ENCODE measurements around the gene MAST3. TPM values are rescaled to one million over a fixed set of nuclear protein-coding genes. Genes with fewer than 3 reads are reported as not detected.

MAST3 gene
- total and polyA plus RNA-seq, 2 of the 13 experiments (the other 11 are each of a cell fraction or from before 2014, with no cell fraction given), result 4.1 to 4.6 TPM

GRCh38 chr19:18062028-18062427, 35.5 kb upstream of the MAST3 start:
- H2AFZ ChIP-seq (ENCODE audit: low read length), result no peak overlapping the region
- H3K9me3 ChIP-seq (ENCODE audit: low read length), result no peaks in the 10 kb centered on the region
- WGBS (ENCODE audit: low lambda C conversion rate), result 17% methylated on average over 7 of the region's 8 CpGs
- ATAC-seq (no peak), DNase-seq (ENCODE audit: low spot score) (no peak), FAIRE-seq (no peak)
- TF ChIP-seq POLR2AphosphoS5 (IDR thresholded peaks at IDR 0.05; ENCODE audit: low read depth, low read length), result no peak
- no peak for TF ChIP-seq FOXK2 (IDR thresholded peaks at IDR 0.05)
- no peak for TF ChIP-seq ZNF605 (CRISPR knock-in tag; IDR thresholded peaks at IDR 0.05)
- TF ChIP-seq DZIP1 (CRISPR knock-in tag; IDR thresholded peaks at IDR 0.05), result no peak
- no peak for TF ChIP-seq CTCF (CRISPR knock-in tag; IDR thresholded peaks at IDR 0.05)
- TF ChIP-seq KIAA2018 (CRISPR knock-in tag; IDR thresholded peaks at IDR 0.05; ENCODE audit: borderline replicate concordance), result no peak
- no peak for TF ChIP-seq NFE2L2 (IDR thresholded peaks at IDR 0.05; ENCODE audit: low read length)
- TF ChIP-seq ZNF709 (CRISPR knock-in tag; IDR thresholded peaks at IDR 0.05), result no peak
- no peak for TF ChIP-seq SCMH1 (CRISPR knock-in tag; IDR thresholded peaks at IDR 0.05; ENCODE audit: borderline replicate concordance)
- no peaks in the 10 kb centered on the region for H3K36me3 ChIP-seq (replicated peaks in 1 of 2; ENCODE audit: control insufficient read depth in 1 of 2, insufficient read depth in 2 of 2, low read length in 2 of 2)
- H3K4me1 ChIP-seq (ENCODE audit: insufficient read depth, low read length), result peaks cover 16% of the 10 kb centered on the region
- H3K9ac ChIP-seq (ENCODE audit: insufficient read depth, low read depth, low read length), result no peak overlapping the region
- no peaks in the 10 kb centered on the region for H4K20me1 ChIP-seq (ENCODE audit: insufficient read depth, low read length)
- ChIA-PET CTCF (ENCODE audit: low intra/inter-chr PET ratio, low total read pairs) (no interaction called here), POLR2A (interaction anchor here (0.8 kb wide), 1 partner anchor 49 kb away, joined by 3 read pairs; no protein-coding TSS in a partner anchor)
- H3K4me2 ChIP-seq (ENCODE audit: low read depth, low read length), result no peak overlapping the region
- no peaks in the 10 kb centered on the region; a peak in 1 of 5 replicates for H3K27me3 ChIP-seq (ENCODE audit: control insufficient read depth in 1 of 2, insufficient read depth in 2 of 2, low read length in 2 of 2)
- in situ Hi-C loops (cut with HindIII; ENCODE audit: extremely low pct_ligation_motif_present, low pct_unique_long_range_greater_than_20kb) (loop anchor here (25.0 kb wide), 1 partner anchor 125 kb away; the partner anchor contains the start of gene CCDC124), intact Hi-C loops (cut with micrococcal nuclease; ENCODE audit: unreplicated experiment) (no loop called here)
- H3K4me3 ChIP-seq (replicated peaks in 1 of 3; ENCODE audit: insufficient read depth in 1 of 3, low read depth in 2 of 3, low read length in 3 of 3), result no peak overlapping the region
- BruUV-seq (replicated peaks), result no TSS peak
- no peaks in the 10 kb centered on the region for H3K79me2 ChIP-seq (ENCODE audit: insufficient read depth, low read length)
- H3K27ac ChIP-seq (ENCODE audit: extremely low read length, insufficient read depth, low read length), result no peak overlapping the region

Measured in HepG2 (cell line).